ENCODE results near the gene ENSA.

The ENSA gene

DNA sequence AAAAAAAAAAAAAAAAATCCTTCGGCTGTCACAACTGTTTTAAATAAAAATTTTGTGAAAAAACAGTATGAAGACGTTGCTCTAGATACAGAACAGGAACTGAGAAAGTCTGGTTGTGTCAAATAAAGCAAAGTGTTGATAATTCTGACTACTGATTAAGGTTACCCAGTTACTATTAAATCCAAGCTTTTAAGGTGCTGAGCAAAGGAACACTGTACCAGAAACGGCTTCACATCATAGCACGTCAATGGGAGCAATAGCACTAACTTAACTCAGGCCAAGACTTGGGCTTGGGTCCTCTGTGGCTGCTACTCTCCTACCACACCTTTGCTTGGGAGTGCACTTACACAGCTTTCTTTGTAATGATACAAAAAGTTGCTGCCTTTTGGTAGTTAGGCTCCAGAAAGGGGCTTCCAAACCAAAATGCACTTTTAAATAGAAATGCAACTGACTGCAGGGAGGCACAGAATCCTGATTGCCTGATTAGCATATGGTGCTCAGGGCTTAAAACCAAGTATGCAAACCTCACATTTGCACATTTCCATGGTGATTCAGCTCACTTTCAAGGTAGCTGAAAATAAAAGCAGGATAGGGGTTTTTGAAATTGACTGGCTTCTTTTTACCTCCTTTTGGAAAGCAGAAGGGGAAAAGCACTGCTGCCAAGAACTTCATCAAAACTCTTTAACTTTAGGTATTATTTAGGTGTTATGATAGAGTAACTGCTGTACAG lies 56.3 kb downstream of the ENSA start:
- DNase-seq (ENCODE audit: low read depth, low spot score): no peak
- H3K4me3 ChIP-seq (ENCODE audit: low read length): no peak overlapping the region
